NCI-H2107 (cell line): ENCODE measurements around the gene FAM83G.
"Not testable (repeated sequence)": the region's sequence is repeated elsewhere in the genome, so short reads cannot be mapped to it uniquely, and the experiment has no call there.

Source experiments
- DNase-seq: peaks from one replicate; lab custom pipeline; 2025; lab: John Stamatoyannopoulos, UW

The FAM83G gene

DNA sequence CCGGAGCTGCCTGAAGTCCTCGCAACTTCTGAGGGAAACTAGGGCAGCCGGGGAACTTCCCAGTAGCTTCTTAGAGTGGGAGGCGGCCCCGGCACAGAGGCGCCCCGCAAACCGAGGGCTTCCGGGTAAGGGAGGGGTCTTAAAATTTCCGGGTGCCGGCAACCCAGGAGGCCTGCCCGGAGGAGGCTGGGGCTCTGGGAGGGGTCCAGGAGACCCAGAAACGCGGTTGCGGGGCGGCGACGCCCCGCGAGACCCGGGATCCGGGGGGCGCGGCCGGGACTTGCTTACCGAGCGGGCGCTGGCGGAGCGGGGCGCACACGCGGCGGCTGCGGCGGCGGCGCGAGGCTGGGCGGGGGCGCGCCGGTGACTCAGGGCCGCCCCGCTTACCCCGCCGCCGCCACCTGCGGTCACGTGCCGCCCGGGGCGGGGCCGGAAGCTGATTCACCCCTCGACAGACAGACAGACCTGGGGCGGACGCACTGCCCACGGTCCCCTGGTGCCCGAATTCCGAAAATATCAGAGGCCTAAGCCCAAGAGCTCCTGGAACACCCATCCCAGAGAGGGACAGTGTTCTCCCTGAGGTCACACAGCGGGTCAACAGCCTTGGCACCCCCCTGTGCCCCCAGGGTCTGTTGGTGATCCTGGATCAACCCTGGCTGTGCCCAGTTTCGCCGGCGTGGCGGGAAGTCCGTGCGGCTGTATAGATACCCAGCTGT, at the start of gene FAM83G:
Gene FAM83G, minus strand, starts transcription at position 344 of the 716 bp plus-strand sequence. CDS start 723 bp downstream, outside the sequence.
- no peak for DNase-seq

DNA sequence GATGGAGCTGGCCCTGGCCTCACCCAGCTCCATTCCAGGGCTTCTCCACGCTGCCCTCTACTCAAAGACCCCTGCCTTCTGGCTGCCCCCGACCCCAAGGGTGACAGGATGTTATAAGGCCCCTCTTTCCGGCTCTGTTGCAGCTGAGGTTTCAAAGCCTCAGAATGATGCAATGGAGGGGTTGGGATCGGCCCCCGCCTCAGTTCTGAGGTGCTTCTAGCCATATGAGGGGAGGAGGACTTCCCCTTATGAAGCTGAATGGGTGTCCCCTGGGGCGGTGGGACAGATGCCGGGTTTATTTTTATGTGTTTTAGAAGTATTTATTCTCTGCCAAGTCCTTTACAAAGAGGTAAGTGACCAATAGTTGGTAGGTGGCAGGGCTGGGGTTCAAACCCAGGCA, 44.3 kb upstream of the FAM83G start:
- DNase-seq, result not testable (repeated sequence)

DNA sequence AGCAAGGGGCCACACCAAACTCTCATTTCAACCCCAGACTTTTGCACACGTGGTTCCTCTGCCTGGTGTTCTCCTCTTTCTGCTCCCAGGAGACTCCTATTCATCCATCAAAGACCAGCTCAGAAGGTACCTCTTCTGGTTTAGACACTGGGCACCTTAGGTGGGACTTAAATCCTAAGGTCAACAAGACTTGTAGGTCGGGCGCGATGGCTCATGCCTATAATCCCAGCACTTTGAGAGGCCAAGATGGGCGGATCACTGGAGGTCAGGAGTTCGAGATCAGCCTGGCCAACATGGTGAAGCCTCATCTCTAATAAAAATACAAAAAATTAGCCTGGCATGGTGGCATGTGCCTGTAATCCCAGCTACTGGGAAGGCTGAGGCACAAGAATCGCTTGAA, 42.9 kb upstream of the FAM83G start:
- not testable (repeated sequence) for DNase-seq

- not testable (repeated sequence) for DNase-seq
These were observed 42.3 kb upstream of the FAM83G start, which contains the start of gene GRAP for GRCh38 chr17:19046782-19047375. Gene GRAP (minus strand): TSS chr17:19046957. CDS start chr17:19046926, 31 bp downstream.

GRCh38 chr17:19044643-19045042, 40.1 kb upstream of the FAM83G start:
- not testable (repeated sequence) for DNase-seq

GRCh38 chr17:19043032-19043431, 38.5 kb upstream of the FAM83G start:
- not testable (repeated sequence) for DNase-seq

- DNase-seq, result not testable (repeated sequence)
These were observed 37.8 kb upstream of the FAM83G start for GRCh38 chr17:19042369-19042768.

DNA sequence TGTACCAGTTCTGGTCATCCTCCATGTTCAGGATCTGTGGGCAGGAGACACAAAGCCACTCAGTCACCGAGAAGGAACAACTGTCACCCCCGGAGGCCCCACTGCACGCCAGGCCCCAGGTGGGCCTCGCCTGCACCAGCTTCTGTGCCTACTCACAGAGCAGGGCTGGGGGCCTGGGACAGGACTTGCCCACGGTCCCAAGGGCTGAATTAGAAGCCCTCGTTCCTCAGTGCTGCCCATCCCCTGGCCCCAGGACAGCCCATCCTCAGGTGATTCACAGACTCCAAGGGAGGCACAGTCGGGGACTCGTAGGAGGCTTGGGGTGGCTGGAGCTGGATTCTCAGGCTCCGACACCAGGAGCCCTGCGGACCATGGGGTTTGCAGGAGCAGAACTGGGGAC, 37.3 kb upstream of the FAM83G start:
- not testable (repeated sequence) for DNase-seq

- DNase-seq, result not testable (repeated sequence)
These were observed 35.8 kb upstream of the FAM83G start for GRCh38 chr17:19040350-19040749.

DNA sequence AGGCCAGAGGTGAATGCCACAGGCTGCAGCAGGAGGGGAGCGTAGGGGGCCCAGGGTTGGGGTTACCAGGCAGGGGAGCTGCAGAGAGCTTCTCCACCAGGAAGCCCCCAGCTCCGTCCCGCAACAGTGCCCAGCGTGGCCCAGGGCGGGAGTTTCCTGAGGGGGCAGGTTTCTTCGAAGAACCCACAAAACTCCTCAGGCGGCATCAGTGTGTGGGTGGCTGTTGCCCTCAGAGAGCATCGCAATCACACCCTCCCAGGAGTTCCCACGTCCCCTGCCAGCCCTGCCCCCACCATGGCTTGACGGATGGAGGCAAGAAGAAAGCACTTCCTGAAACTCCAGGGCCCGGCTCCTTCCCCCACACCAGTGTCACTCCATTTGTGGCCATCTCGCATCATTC, 34.2 kb upstream of the FAM83G start:
- DNase-seq, result not testable (repeated sequence)

DNA sequence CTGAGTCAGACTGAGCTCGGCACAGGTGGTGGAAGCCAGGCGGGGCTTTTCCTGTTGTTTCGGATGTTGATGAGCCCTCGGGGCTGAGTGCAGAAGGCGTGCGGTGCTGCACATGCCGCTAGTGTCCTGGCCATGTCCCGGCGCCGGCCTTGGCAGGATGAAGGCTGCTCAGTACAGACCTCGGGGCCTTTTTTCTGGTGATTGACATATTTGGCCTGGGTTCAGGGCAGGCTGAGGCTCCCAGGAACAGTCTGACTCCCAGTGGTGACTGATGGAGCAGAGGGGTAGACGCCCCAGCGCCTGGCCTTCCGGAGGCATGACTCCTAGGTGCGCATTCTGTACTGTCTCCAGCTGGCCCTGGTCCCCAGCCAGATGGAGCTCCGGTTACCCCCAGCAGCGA, 33.4 kb upstream of the FAM83G start:
- not testable (repeated sequence) for DNase-seq

DNA sequence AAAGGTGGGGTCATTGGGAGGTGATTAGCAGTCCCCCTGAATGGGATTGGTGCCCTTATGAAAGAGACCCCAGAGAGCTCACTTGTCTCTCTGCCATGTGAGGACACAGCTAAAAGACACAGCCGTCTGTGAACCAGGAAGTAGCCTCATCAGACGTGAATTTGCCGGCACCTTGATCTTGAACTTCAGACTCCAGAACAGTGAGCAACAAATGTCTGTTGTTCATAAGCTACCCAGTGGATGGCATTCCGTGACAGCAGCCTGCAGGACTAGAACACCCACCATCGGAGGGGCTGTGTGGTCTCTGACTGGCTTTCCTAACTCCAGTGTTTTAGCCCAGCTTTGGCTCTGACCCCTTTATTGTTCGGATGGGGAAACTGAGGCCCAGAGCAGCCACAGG, 33.0 kb upstream of the FAM83G start:
- not testable (repeated sequence) for DNase-seq

DNA sequence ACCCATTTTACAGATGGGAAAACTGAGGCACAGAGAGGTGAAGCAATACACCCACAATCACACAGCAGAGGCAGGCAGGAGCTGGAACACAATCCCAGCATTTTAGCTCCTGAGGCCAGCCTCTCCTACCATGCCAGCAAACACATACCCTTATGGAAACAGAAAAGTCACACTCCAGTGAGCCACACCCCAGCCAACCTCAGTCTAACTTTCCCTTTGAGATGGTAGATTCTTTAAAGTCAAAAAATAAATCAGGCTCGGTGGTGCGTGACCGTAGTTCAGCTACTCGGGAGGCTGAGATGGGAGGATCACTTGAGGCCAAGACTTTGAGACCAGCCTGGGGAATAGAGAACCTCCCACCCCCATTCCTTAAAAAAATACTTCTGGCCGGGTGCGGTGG, 31.6 kb upstream of the FAM83G start:
- DNase-seq, result not testable (repeated sequence)

GRCh38 chr17:19032377-19032988, 27.9 kb upstream of the FAM83G start:
- DNase-seq, result not testable (repeated sequence)

DNA sequence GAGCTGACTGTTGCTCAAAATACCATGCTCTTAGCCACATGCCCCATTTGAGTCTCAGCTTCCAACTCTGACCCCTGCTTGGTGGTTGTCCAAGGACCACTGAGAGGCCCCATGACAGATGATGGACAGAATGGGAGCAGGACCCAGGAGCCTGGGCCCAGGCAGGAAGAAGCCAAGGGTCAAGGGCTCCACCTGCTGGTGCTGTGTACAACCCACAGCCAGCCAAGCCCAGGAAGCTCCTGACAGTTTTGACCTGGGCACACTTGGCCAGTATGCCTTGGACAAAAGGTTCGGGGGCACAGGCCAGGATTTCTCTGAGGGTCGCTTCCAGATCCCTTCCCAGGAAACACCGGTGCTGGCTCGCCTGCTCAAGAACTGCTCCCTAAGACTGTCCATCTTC, 27.2 kb upstream of the FAM83G start:
- DNase-seq, result not testable (repeated sequence)

- DNase-seq, result not testable (repeated sequence)
These were observed 26.3 kb upstream of the FAM83G start for GRCh38 chr17:19030771-19031449.

DNA sequence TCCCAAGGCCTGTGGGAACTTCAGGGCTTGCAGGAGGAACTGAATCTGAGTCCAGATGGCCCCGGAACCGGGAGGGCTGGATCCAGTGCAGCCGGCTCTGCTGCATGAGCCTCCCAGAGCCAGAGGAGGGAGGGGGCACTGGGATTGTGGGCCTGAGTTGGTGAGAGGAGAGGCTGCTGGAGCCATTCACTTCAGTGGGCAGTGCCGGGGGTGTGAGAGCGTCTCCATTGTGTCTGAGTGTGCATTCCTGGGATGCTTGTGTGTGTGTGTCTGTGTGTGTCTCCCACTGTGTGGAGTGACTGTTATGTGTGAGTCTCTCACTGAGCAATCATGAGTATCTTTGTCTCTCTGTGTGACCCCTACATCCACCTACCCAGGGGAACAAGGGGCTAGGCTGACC, 25.2 kb upstream of the FAM83G start:
- DNase-seq, result not testable (repeated sequence)

- not testable (repeated sequence) for DNase-seq
These were observed 24.1 kb upstream of the FAM83G start for GRCh38 chr17:19028671-19029070.

DNA sequence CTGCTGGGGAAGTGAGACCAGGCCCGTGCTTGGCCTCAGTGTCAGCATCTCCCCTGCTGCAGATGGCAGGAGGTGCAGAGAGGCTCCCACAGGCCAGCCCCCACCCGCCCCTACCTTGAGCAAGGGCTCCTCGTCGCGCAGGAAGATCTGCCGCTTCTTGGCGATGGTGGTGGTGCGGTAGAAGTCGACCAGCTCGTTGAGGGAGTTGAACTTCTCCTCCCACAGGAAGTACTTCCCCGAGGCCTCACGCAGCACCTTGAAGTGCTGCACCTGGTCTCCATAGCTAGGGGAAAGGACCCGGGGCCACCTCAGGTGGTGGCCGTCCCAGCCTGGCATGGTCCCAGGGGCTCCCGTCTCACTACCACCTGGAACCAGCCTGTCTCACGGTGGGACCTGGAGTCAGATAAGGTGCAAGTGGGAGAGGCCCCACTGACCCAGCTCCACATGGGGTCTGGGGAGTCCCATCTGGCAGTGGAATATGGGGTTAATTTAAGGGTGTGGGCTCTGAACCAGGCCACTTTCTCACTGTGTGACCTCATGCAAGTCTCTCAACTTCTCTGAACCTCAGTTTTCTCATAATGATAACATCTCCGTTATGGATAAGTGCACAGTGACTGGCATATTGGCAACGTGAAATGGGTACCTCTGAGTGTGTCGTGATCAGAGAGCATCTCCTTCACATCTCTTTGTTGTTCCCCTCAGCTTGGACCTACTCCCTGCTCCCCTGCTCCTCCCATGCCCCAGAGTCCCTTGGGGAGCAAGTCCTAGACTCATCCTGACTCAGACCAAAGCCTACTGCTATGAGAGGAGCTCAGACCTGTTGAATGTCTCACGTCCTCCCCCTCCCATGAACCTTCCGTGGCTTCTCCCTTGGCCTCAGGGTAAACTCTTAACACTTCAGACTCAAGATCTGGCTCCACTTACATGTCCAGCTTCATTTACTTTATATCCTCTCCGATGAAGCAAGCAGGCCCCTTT, 19.8 kb upstream of the FAM83G start:
- DNase-seq, result no peak

DNA sequence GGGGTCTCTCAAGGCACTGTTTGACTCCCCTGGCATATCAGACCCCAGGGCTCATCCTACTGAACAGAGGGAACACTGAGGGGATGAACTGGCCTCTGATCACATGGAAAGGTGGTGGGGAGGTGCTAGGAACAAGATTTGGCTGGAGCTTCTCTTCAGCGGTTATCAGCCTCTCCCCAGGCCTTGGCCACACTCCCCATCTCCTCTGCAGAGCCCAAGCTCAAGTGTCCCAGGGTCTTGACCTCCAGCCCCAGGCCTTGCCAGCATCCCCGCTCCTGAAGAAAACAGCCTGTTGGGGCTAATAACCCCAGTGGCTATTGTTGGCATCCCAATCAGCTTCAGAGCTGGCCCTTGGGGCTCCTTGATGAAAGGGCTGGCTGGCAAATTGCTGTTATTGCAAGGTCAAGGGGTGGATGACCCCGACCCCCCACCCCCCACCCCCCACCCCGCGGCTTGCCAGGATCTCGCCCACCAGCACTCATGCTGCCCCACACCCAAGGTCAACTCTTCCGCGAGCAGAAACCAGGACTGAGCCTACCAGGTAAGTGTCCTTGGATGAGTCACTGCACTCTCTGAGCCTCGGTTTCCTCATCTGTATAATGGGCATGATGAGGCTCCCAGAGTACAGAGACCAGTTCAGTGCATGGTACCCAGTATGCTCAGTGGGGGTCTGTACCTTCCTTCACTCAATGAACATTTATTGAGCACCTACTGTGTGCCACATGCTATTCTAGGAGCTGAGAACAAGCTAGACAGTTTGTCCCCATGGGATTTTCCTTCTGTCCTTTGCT, 18.8 kb upstream of the FAM83G start:
- no peak for DNase-seq
